ENCODE results near the gene SECISBP2L. TPM values are rescaled to one million over a fixed set of nuclear protein-coding genes. Genes with fewer than 3 reads are reported as not detected.

The SECISBP2L gene
- total RNA-seq, 1 donor from 2014 or later, result 54.3 TPM

GRCh38 chr15:48967336-48967735 lies 78.9 kb downstream of the SECISBP2L start:
- H3K4me1 Mint-ChIP-seq (ENCODE audit: low read depth), result peaks cover 51% of the 10 kb centered on the region
- H3K9me3 Mint-ChIP-seq (ENCODE audit: low read depth), result no peaks in the 10 kb centered on the region
- DNase-seq (ENCODE audit: low spot score), result no peak
- H3K27me3 Mint-ChIP-seq (ENCODE audit: low read depth), result no peaks in the 10 kb centered on the region
- H3K36me3 Mint-ChIP-seq (ENCODE audit: low read depth), result no peaks in the 10 kb centered on the region
- TF ChIP-seq, protein P1, sequence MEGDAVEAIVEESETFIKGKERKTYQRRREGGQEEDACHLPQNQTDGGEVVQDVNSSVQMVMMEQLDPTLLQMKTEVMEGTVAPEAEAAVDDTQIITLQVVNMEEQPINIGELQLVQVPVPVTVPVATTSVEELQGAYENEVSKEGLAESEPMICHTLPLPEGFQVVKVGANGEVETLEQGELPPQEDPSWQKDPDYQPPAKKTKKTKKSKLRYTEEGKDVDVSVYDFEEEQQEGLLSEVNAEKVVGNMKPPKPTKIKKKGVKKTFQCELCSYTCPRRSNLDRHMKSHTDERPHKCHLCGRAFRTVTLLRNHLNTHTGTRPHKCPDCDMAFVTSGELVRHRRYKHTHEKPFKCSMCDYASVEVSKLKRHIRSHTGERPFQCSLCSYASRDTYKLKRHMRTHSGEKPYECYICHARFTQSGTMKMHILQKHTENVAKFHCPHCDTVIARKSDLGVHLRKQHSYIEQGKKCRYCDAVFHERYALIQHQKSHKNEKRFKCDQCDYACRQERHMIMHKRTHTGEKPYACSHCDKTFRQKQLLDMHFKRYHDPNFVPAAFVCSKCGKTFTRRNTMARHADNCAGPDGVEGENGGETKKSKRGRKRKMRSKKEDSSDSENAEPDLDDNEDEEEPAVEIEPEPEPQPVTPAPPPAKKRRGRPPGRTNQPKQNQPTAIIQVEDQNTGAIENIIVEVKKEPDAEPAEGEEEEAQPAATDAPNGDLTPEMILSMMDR (IDR thresholded peaks at IDR 0.05), result no peak
- no peak overlapping the region for H3K4me3 Mint-ChIP-seq (ENCODE audit: unreplicated experiment)
- peak overlapping the region; percentile 83 for H3K27ac Mint-ChIP-seq (ENCODE audit: unreplicated experiment)

DNA sequence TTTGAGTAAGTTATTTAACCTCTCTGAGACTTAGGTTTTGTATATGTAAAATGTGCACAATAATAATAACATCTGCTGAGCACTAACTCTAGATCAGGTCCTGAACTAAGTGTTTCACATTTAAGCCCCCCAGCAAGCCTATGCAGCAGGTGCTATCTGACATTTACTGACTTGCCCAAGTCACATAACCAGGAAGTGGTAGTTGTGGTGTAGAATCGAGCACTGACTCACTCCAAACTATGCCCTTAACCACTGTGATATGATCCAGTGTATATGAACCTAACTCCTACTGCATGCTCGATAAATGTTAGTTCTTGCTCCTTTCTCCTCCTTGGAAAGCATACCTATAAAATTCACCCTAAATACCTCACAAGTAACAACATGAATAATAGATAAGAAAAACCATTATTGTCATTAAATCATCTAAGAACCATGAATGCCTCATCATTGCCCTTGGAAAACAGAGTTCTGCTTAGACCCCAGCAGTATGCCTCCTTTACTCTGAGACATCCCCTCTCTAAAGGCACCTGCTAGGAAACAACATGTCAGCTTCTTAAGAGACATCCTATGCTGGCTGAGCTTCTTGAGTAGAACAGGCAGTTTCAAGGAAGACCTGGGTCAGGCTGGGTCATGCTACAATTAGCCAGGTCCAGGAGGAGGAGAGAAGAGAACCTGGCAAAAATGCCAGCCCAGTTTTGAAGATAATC lies 79.5 kb downstream of the SECISBP2L start:
- TF ChIP-seq, protein P1 (IDR thresholded peaks at IDR 0.05), result no peak
- no peaks in the 10 kb centered on the region for H3K27me3 Mint-ChIP-seq (ENCODE audit: low read depth)

DNA sequence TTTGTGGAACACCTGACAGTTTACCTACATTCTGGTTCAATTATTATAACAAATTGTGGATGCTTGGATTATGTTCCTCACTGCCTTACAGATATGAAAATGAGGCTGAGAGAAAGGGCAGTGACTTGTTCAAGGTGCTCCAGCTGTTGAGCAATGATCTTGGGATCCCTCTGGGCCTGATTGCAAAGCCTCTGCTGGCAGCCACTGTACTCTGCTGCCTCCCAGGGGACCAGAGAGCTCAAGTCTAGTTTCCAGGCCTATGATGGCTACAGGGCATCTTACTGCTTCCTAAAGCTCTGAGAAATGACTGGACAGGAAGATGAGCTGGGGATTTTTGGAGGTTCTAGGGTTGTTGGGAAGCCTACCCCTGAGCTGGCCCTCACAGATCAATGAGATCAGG lies 80.3 kb downstream of the SECISBP2L start:
- TF ChIP-seq, protein P1 (IDR thresholded peaks at IDR 0.05), result peak; percentile 42
- no peaks in the 10 kb centered on the region for H3K27me3 Mint-ChIP-seq (ENCODE audit: low read depth)
- no peaks in the 10 kb centered on the region for H3K36me3 Mint-ChIP-seq (ENCODE audit: low read depth)
- no peaks in the 10 kb centered on the region for H3K9me3 Mint-ChIP-seq (ENCODE audit: low read depth)
- DNase-seq (ENCODE audit: low spot score), result no peak
- H3K4me3 Mint-ChIP-seq (ENCODE audit: unreplicated experiment), result no peak overlapping the region
- H3K27ac Mint-ChIP-seq (ENCODE audit: unreplicated experiment), result peak overlapping the region; percentile 33
- H3K4me1 Mint-ChIP-seq (ENCODE audit: low read depth), result peaks cover 58% of the 10 kb centered on the region

More for the DNA sequence above, 79.5 kb downstream of the SECISBP2L start:
- H3K27ac Mint-ChIP-seq (ENCODE audit: unreplicated experiment), result peak overlapping the region; percentile 83
- no peaks in the 10 kb centered on the region for H3K36me3 Mint-ChIP-seq (ENCODE audit: low read depth)
- no peak for DNase-seq (ENCODE audit: low spot score)
- H3K4me3 Mint-ChIP-seq (ENCODE audit: unreplicated experiment), result no peak overlapping the region
- H3K9me3 Mint-ChIP-seq (ENCODE audit: low read depth), result no peaks in the 10 kb centered on the region
- peaks cover 57% of the 10 kb centered on the region for H3K4me1 Mint-ChIP-seq (ENCODE audit: low read depth)

- TF ChIP-seq, protein P1 (IDR thresholded peaks at IDR 0.05), result no peak
- Mint-ChIP-seq H3K9me3 (ENCODE audit: low read depth) (no peaks in the 10 kb centered on the region), H3K27me3 (ENCODE audit: low read depth) (no peaks in the 10 kb centered on the region), H3K27ac (ENCODE audit: unreplicated experiment) (no peak overlapping the region), H3K4me1 (ENCODE audit: low read depth) (peaks cover 63% of the 10 kb centered on the region), H3K4me3 (ENCODE audit: unreplicated experiment) (no peak overlapping the region), H3K36me3 (ENCODE audit: low read depth) (peaks cover under 1% of the 10 kb centered on the region)
- no peak for DNase-seq (ENCODE audit: low spot score)
Observed at GRCh38 chr15:48964898-48965297, 81.3 kb downstream of the SECISBP2L start.

- Mint-ChIP-seq H3K27me3 (ENCODE audit: low read depth) (no peaks in the 10 kb centered on the region), H3K4me1 (ENCODE audit: low read depth) (peaks cover 75% of the 10 kb centered on the region), H3K9me3 (ENCODE audit: low read depth) (no peaks in the 10 kb centered on the region), H3K4me3 (ENCODE audit: unreplicated experiment) (peak within 1 kb of the TSS; percentile 88), H3K36me3 (ENCODE audit: low read depth) (peaks cover 4% of the 10 kb centered on the region), H3K27ac (ENCODE audit: unreplicated experiment) (peak within 1 kb of the TSS; percentile 94)
- TF ChIP-seq, protein P1 (IDR thresholded peaks at IDR 0.05), result peak; percentile 76
- DNase-seq (ENCODE audit: low spot score), result no peak
Observed at GRCh38 chr15:48963524-48964113, 82.6 kb downstream of the SECISBP2L start, which contains the start of gene SHC4. SHC4 (minus strand) TSS chr15:48963919; CDS start chr15:48963015, 904 bp downstream.
